Stimulated activated memory B cell treated with anti-CD40 and anti-IgM and Interleukin-4, amounts not matched to agents 10 μg/mL and 1 μg/mL and 100 μg/mL, for 72 hours (primary cell): ENCODE measurements around the gene GUCY2D.
"Not testable (repeated sequence)": the region's sequence is repeated elsewhere in the genome, so short reads cannot be mapped to it uniquely, and the experiment has no call there.

Source experiments
- ATAC-seq: fragments of 150-1000 bp; cut with Tn5 transposase; 2 replicates; pipeline ENCODE4 v1.10.0; 2021
- H3K27ac Mint-ChIP-seq: one replicate; pipeline ENCODE4 v1.8.0; 2022; ENCODE audit warnings: mild to moderate bottlenecking, mixed read lengths
- H3K27me3 Mint-ChIP-seq: one replicate; pipeline ENCODE4 v1.8.0; 2022; ENCODE audit warnings: mixed read lengths
- H3K36me3 Mint-ChIP-seq: one replicate; pipeline ENCODE4 v1.8.0; 2022; ENCODE audit warnings: mixed read lengths
- H3K4me1 Mint-ChIP-seq: one replicate; pipeline ENCODE4 v1.8.0; 2022; ENCODE audit warnings: mixed read lengths
- H3K4me3 Mint-ChIP-seq: one replicate; pipeline ENCODE4 v1.8.0; 2022; ENCODE audit warnings: mild to moderate bottlenecking, moderate library complexity, mixed read lengths
- H3K9me3 Mint-ChIP-seq: one replicate; pipeline ENCODE4 v1.8.0; 2022; ENCODE audit warnings: mixed read lengths

The GUCY2D gene

GRCh38 chr17:8057691-8058114, 55.3 kb downstream of the GUCY2D start:
- H3K9me3 Mint-ChIP-seq, result no peaks in the 10 kb centered on the region
- H3K27me3 Mint-ChIP-seq, result peaks cover 24% of the 10 kb centered on the region
- peak overlapping the region; percentile 53 for H3K27ac Mint-ChIP-seq
- peaks cover 22% of the 10 kb centered on the region for H3K4me1 Mint-ChIP-seq
- peak; percentile 84 for ATAC-seq
- no peak overlapping the region for H3K4me3 Mint-ChIP-seq
- H3K36me3 Mint-ChIP-seq, result no peaks in the 10 kb centered on the region

GRCh38 chr17:8059131-8059530, 56.7 kb downstream of the GUCY2D start:
- Mint-ChIP-seq H3K4me3 (no peak overlapping the region), H3K27me3 (peaks cover 38% of the 10 kb centered on the region), H3K27ac (no peak overlapping the region), H3K9me3 (no peaks in the 10 kb centered on the region), H3K4me1 (peaks cover 22% of the 10 kb centered on the region), H3K36me3 (no peaks in the 10 kb centered on the region)
- no peak for ATAC-seq

GRCh38 chr17:8060274-8060673, 57.9 kb downstream of the GUCY2D start:
- no peak for ATAC-seq
- Mint-ChIP-seq H3K4me3 (no peak overlapping the region), H3K36me3 (no peaks in the 10 kb centered on the region), H3K27me3 (peaks cover 44% of the 10 kb centered on the region), H3K4me1 (peaks cover 22% of the 10 kb centered on the region), H3K27ac (no peak overlapping the region), H3K9me3 (no peaks in the 10 kb centered on the region)

GRCh38 chr17:8061851-8062250, 59.4 kb downstream of the GUCY2D start:
- not testable (repeated sequence) for ATAC-seq, H3K4me1 Mint-ChIP-seq, H3K36me3 Mint-ChIP-seq, H3K27ac Mint-ChIP-seq, H3K9me3 Mint-ChIP-seq, H3K4me3 Mint-ChIP-seq
- peaks cover 56% of the 10 kb centered on the region for H3K27me3 Mint-ChIP-seq

- Mint-ChIP-seq H3K4me3 (no peak overlapping the region), H3K36me3 (no peaks in the 10 kb centered on the region), H3K9me3 (no peaks in the 10 kb centered on the region), H3K27me3 (peaks cover 56% of the 10 kb centered on the region), H3K27ac (no peak overlapping the region), H3K4me1 (peaks cover 3% of the 10 kb centered on the region)
- no peak for ATAC-seq
These were observed 60.0 kb downstream of the GUCY2D start for GRCh38 chr17:8062435-8062806.

GRCh38 chr17:8062807-8063483, 60.5 kb downstream of the GUCY2D start:
- H3K4me1 Mint-ChIP-seq, result no peaks in the 10 kb centered on the region
- H3K36me3 Mint-ChIP-seq, result no peaks in the 10 kb centered on the region
- no peak overlapping the region for H3K27ac Mint-ChIP-seq
- no peak overlapping the region for H3K4me3 Mint-ChIP-seq
- peaks cover 56% of the 10 kb centered on the region for H3K27me3 Mint-ChIP-seq
- no peak for ATAC-seq
- no peaks in the 10 kb centered on the region for H3K9me3 Mint-ChIP-seq

GRCh38 chr17:8063761-8064534, 61.5 kb downstream of the GUCY2D start:
- no peaks in the 10 kb centered on the region for H3K36me3 Mint-ChIP-seq
- H3K4me3 Mint-ChIP-seq, result no peak overlapping the region
- H3K27me3 Mint-ChIP-seq, result peaks cover 56% of the 10 kb centered on the region
- H3K27ac Mint-ChIP-seq, result no peak overlapping the region
- peaks cover 4% of the 10 kb centered on the region for H3K4me1 Mint-ChIP-seq
- ATAC-seq, result no peak
- no peaks in the 10 kb centered on the region for H3K9me3 Mint-ChIP-seq

- peaks cover 8% of the 10 kb centered on the region for H3K4me1 Mint-ChIP-seq
- H3K4me3 Mint-ChIP-seq, result no peak overlapping the region
- ATAC-seq, result no peak
- H3K36me3 Mint-ChIP-seq, result no peaks in the 10 kb centered on the region
- peaks cover 56% of the 10 kb centered on the region for H3K27me3 Mint-ChIP-seq
- H3K27ac Mint-ChIP-seq, result no peak overlapping the region
- no peaks in the 10 kb centered on the region for H3K9me3 Mint-ChIP-seq
These were observed 62.2 kb downstream of the GUCY2D start for GRCh38 chr17:8064561-8065019.

GRCh38 chr17:8066841-8067775, 64.7 kb downstream of the GUCY2D start:
- H3K4me1 Mint-ChIP-seq, result peaks cover 13% of the 10 kb centered on the region
- H3K36me3 Mint-ChIP-seq, result no peaks in the 10 kb centered on the region
- peaks cover 46% of the 10 kb centered on the region for H3K27me3 Mint-ChIP-seq
- H3K27ac Mint-ChIP-seq, result no peak overlapping the region
- H3K9me3 Mint-ChIP-seq, result no peaks in the 10 kb centered on the region
- no peak for ATAC-seq
- H3K4me3 Mint-ChIP-seq, result no peak overlapping the region

GRCh38 chr17:8067806-8068205, 65.4 kb downstream of the GUCY2D start:
- Mint-ChIP-seq H3K4me1 (peaks cover 20% of the 10 kb centered on the region), H3K27me3 (peaks cover 46% of the 10 kb centered on the region), H3K9me3 (no peaks in the 10 kb centered on the region), H3K27ac (no peak overlapping the region), H3K36me3 (no peaks in the 10 kb centered on the region), H3K4me3 (no peak overlapping the region)
- ATAC-seq, result no peak

GRCh38 chr17:8068736-8069586, 66.5 kb downstream of the GUCY2D start:
- peaks cover 31% of the 10 kb centered on the region for H3K4me1 Mint-ChIP-seq
- H3K27ac Mint-ChIP-seq, result no peak overlapping the region
- H3K9me3 Mint-ChIP-seq, result no peaks in the 10 kb centered on the region
- no peak overlapping the region for H3K4me3 Mint-ChIP-seq
- no peaks in the 10 kb centered on the region for H3K36me3 Mint-ChIP-seq
- no peak for ATAC-seq
- peaks cover 47% of the 10 kb centered on the region for H3K27me3 Mint-ChIP-seq

- Mint-ChIP-seq H3K27me3 (peaks cover 47% of the 10 kb centered on the region), H3K36me3 (no peaks in the 10 kb centered on the region), H3K4me3 (no peak overlapping the region), H3K4me1 (peaks cover 37% of the 10 kb centered on the region), H3K9me3 (no peaks in the 10 kb centered on the region), H3K27ac (no peak overlapping the region)
- ATAC-seq, result no peak
These were observed 67.1 kb downstream of the GUCY2D start for GRCh38 chr17:8069587-8069860.
